GM19468 (cell line): ENCODE measurements around the gene PEAK3.

Source experiments
- ATAC-seq: cut with Tn5 transposase; IDR thresholded peaks from one replicate; pipeline ENCODE4 v1.9.1; 2021; ENCODE audit warnings: mild to moderate bottlenecking, moderate library complexity, moderate number of reproducible peaks; ENCODE audit not compliant: unreplicated experiment; ENCODE audit errors: extremely low read depth

The PEAK3 gene

GRCh38 chr19:2253106-2254063 is 28.6 kb downstream of the PEAK3 start:
- no peak for ATAC-seq

DNA sequence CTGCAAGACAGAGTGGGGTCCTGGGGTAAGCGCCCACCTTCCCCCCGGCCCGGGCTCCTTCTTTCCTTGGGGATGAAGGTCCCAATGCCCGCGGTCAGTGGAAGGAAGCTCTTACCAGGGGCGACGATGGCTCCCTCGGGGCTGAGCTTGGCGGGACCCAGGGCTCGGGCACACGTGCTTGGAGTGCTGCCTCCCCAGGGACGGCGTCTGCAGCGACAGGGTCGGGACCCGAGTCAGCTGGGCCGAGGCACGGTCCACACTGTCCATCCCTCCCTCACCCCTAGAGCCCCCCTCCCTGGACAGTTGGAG is 29.2 kb downstream of the PEAK3 start:
- no peak for ATAC-seq

DNA sequence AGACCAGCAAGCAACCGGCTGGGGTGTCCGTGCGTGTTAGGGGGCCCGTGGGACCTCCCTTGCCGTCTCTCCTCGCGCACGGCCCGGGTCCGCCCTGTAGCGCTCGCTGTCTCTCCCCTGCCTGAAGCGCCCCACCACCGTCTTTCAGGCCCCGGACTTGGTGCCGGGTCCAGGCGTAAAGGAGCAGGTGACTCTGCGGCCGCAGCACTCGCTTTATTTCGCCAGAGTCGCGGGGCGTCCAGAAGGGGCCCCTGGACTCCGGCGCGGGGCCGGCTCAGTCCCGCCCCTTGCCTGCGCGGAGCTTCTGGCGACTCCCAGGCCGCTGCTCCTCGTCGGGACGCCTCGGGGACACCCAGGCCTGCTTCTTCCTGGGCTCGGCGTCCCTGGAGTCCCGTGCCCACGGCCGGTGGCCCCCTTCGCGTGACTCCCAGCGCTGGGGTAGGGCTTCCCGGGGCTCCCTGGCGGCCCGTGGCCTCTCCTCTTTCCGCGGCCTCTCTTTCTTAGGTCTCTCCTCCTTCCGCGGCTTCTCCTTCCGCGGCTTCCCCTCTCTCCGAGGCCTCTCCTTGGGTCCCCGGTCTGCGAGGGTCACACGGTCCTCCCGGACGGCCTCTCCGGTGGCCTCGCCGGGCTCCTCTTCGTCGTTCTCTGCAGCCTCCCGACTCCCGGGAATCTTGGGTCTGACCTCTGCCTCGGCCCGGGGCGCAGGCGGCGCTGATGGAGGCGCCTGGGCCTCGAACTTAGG is 29.7 kb downstream of the PEAK3 start:
- no peak for ATAC-seq

- no peak for ATAC-seq
Measured at GRCh38 chr19:2251106-2252054, 30.6 kb downstream of the PEAK3 start.

- no peak for ATAC-seq
Measured at GRCh38 chr19:2250766-2251105, 31.2 kb downstream of the PEAK3 start.

GRCh38 chr19:2249880-2250765 is 31.9 kb downstream of the PEAK3 start:
- ATAC-seq, result no peak

DNA sequence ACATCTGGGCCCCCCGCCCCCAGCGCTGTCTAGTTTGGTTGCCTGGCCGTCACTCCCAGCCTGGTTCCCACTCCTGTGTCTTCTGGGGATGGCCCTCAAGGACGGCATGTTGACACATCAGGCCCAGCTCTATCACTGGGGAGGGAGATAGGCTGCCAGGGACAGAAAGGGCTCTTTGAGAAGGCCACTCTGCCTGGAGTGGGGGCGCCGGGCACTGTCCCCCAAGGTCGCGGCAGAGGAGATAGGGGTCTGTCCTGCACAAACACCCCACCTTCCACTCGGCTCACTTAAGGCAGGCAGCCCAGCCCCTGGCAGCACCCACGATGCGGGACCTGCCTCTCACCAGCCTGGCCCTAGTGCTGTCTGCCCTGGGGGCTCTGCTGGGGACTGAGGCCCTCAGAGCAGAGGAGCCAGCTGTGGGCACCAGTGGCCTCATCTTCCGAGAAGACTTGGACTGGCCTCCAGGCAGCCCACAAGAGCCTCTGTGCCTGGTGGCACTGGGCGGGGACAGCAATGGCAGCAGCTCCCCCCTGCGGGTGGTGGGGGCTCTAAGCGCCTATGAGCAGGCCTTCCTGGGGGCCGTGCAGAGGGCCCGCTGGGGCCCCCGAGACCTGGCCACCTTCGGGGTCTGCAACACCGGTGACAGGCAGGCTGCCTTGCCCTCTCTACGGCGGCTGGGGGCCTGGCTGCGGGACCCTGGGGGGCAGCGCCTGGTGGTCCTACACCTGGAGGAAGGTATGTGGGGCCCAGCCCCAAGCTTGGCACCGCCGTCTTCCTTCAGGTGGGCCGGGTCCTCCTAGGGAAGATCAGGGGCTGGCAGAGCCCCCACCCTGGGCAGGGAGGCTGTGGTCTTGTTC is 32.7 kb downstream of the PEAK3 start, which contains the start of gene AMH:
TSS of gene AMH (plus strand) at position 314 of the 857 bp plus-strand sequence. CDS start at position 324, 10 bp downstream.
- no peak for ATAC-seq

GRCh38 chr19:2248136-2249009 is 33.6 kb downstream of the PEAK3 start:
- no peak for ATAC-seq

DNA sequence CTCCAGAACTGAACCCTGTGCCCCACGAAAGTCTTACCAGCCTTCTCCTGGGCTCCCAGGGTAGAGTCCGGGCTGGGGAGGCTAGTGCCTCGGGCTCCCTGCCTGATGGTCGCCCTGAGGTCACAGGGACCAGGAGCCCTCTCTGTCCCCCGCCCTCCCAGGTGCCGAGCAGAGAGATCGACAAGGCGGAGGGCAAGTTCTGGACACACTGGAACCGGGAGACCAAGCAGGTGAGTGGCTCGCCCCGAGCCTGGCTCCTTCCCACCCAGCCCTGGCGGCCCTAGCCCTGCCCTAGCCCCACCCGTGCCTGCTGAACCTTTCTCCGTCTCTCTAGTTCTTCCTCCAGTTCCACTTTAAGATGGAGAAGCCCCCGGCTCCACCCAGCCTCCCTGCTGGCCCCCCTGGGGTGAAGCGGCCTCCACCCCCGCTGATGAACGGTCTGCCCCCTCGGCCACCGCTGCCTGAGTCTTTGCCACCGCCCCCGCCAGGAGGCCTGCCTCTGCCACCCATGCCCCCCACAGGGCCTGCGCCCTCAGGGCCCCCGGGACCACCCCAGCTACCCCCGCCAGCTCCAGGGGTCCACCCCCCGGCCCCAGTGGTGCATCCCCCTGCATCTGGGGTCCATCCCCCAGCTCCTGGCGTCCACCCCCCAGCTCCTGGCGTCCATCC is 34.4 kb downstream of the PEAK3 start:
- no peak for ATAC-seq

GRCh38 chr19:2246801-2247361 is 35.1 kb downstream of the PEAK3 start:
- ATAC-seq, result no peak

- ATAC-seq, result no peak
Measured at GRCh38 chr19:2246014-2246620, 35.9 kb downstream of the PEAK3 start.

- ATAC-seq, result no peak
Measured at GRCh38 chr19:2245273-2245672, 36.7 kb downstream of the PEAK3 start.

DNA sequence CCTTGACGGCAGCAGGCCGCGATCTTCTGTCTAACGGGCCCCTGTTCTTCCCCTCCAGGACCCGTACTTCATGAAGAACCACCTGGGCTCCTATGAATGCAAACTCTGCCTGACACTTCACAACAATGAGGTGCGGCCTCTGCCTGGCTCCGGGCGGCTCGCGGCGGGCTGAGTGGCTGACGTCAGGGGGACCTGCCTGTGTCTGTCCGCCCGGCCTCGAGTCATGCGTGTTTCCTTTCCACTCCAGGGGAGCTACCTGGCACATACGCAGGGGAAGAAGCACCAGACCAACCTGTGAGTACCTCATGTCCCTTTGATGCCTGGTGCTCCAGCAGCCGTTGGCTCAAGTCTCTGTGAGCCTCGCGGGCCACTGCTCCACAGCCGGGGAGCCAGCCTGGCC is 37.5 kb downstream of the PEAK3 start:
- no peak for ATAC-seq

- ATAC-seq, result no peak
Measured at GRCh38 chr19:2244125-2244411, 37.9 kb downstream of the PEAK3 start.

DNA sequence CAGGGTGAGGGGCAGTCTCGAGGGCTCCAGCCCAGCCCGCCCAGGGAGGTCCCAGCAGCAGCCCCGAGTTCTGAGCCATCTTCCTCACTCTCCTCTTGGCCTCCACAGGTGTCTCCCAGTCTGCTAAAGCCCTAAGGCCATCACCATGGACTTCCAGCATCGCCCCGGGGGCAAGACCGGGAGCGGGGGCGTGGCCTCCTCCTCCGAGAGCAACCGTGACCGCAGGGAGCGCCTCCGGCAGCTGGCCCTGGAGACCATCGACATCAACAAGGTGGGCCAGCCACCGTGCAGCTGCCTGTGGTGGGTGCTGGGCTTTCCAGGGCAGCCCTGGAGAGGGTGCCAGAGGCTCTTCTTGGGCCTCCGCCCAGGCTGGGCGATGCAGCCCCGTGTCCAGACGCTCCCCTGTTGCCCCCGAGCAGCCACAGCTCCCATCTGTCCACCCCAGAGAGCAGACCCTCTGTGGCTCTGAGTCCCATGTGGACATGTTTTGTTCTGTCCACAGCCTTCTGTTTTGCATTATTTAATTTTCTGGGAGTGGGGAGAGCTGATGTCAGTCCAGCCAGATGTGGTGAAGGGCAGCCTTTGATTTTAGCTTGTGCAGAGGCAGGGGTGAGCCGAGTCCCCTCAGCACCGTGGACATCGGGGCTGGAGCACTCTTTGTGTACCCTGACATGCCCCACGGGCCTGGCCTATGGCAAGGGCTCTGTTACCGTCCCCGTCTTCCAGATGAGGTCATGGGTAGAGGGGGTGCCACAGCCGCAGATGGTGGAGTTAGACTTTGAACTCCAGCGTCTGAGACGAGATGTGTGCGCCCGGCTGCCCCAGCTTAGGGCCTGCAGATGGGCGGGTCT is 38.5 kb downstream of the PEAK3 start:
- no peak for ATAC-seq

GRCh38 chr19:2242816-2243215 is 39.2 kb downstream of the PEAK3 start:
- ATAC-seq, result no peak
